Ishikawa (cell line): Measurements from ENCODE around the gene DHRS2.

Experiments used
- CEBPB ChIP-seq: IDR thresholded peaks from 2 replicates; pipeline ENCODE4 v1.6.1; 2012
- CREB1 ChIP-seq: IDR thresholded peaks from 2 replicates; pipeline ENCODE4 v1.6.1; 2012; ENCODE audit warnings: low read depth
- EGR1 ChIP-seq: IDR thresholded peaks from 2 replicates; pipeline ENCODE4 v1.6.1; 2012
- EP300 ChIP-seq: IDR thresholded peaks from 2 replicates; pipeline ENCODE4 v1.6.1; 2012; ENCODE audit warnings: borderline replicate concordance
- FOXM1 ChIP-seq: IDR thresholded peaks from 2 replicates; pipeline ENCODE4 v1.6.1; 2012; ENCODE audit warnings: low read depth, borderline replicate concordance
- MAX ChIP-seq: IDR thresholded peaks from 2 replicates; pipeline ENCODE4 v1.6.1; 2012
- NFIC ChIP-seq: IDR thresholded peaks from 2 replicates; pipeline ENCODE4 v1.6.1; 2012
- RAD21 ChIP-seq: IDR thresholded peaks from 2 replicates; pipeline ENCODE4 v1.6.1; 2012; ENCODE audit warnings: low read depth
- REST ChIP-seq: IDR thresholded peaks from 2 replicates; pipeline ENCODE4 v1.6.1; 2012; ENCODE audit warnings: low read depth, mild to moderate bottlenecking
- TAF1 ChIP-seq: IDR thresholded peaks from 2 replicates; pipeline ENCODE4 v1.6.1; 2012; ENCODE audit warnings: low read depth, mild to moderate bottlenecking
- TCF12 ChIP-seq: IDR thresholded peaks from 2 replicates; pipeline ENCODE4 v1.6.1; 2012; ENCODE audit warnings: low read depth
- TEAD4 ChIP-seq: IDR thresholded peaks from 2 replicates; pipeline ENCODE4 v1.6.1; 2012
- USF1 ChIP-seq: IDR thresholded peaks from 2 replicates; pipeline ENCODE4 v1.6.1; 2012
- YY1 ChIP-seq: IDR thresholded peaks from 2 replicates; pipeline ENCODE4 v1.6.1; 2012; ENCODE audit warnings: low read depth
- ZBTB7A ChIP-seq: IDR thresholded peaks from 2 replicates; pipeline ENCODE4 v1.6.1; 2012; ENCODE audit warnings: low read depth

The DHRS2 gene

GRCh38 chr14:23602181-23603095 is 33.7 kb upstream of the DHRS2 start:
- TF ChIP-seq CREB1, result no peak
- TF ChIP-seq CEBPB, result no peak
- no peak for TF ChIP-seq TAF1
- TF ChIP-seq TEAD4, result no peak
- no peak for TF ChIP-seq EGR1
- TF ChIP-seq MAX, result no peak
- TF ChIP-seq FOXM1, result no peak
- no peak for TF ChIP-seq TCF12
- TF ChIP-seq NFIC, result no peak
- no peak for TF ChIP-seq USF1
- TF ChIP-seq YY1, result no peak
- no peak for TF ChIP-seq EP300
- TF ChIP-seq RAD21, result no peak
- no peak for TF ChIP-seq REST
- no peak for TF ChIP-seq ZBTB7A

- no peak for TF ChIP-seq EP300
- TF ChIP-seq MAX, result no peak
- no peak for TF ChIP-seq NFIC
- TF ChIP-seq REST, result no peak
- TF ChIP-seq CEBPB, result no peak
- no peak for TF ChIP-seq TEAD4
- TF ChIP-seq CREB1, result no peak
- TF ChIP-seq USF1, result no peak
Measured at GRCh38 chr14:23603103-23603502, 33.1 kb upstream of the DHRS2 start.

- TF ChIP-seq CREB1 (no peak), ZBTB7A (no peak), RAD21 (no peak)
Measured at GRCh38 chr14:23604148-23604547, 32.0 kb upstream of the DHRS2 start.

- TF ChIP-seq YY1 (no peak), CREB1 (no peak), EGR1 (no peak), CEBPB (no peak), USF1 (no peak), FOXM1 (no peak), EP300 (no peak), RAD21 (no peak), TEAD4 (no peak), REST (no peak), TCF12 (no peak), ZBTB7A (no peak), TAF1 (no peak), NFIC (no peak), MAX (no peak)
Measured at GRCh38 chr14:23604675-23605170, 31.4 kb upstream of the DHRS2 start.
